ENCODE results near the gene PDE6A.

GRCh38 chr5:149881874-149882273 is 62.7 kb downstream of the PDE6A start:
- TF ChIP-seq CTCF (IDR thresholded peaks at IDR 0.05; ENCODE audit: control extremely low read depth in 1 of 3, insufficient read depth in 1 of 3, low read depth in 1 of 3, low read length in 3 of 3) (no peak), GABPA (IDR thresholded peaks at IDR 0.05; ENCODE audit: borderline replicate concordance, insufficient read depth, low read length) (no peak)
